ENCODE measurements around the gene E2F1.

DNA sequence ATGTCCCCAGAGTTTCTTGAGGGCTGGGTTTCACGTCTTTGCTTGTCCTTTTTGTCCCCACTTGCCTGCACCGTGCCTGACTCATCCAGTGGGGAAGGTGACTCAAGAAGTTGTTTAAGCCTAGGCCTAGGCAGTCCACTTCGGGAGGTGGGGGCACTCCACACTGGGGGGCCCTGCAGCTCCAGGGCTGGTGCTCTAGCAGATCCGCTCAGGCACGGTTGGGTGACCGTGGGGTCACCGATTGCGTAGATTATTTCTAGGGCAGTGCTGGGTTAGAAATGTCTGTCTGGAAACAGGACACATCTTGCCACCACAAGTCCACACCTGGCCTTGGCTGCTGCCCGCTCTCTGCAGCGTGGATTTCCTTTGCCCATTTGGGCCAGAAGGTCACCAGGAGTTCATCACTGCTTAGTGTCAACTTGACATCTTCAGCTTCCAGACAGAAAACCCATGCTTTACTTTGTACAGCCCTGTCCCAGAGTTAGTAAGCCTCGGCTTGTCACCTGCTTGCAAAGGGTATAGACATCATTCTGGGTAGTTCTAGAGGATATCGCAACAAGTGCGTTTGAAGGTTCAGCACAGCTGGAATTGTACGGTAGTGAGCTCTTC is 37.7 kb downstream of the E2F1 start:
- TF ChIP-seq, protein P1, sequence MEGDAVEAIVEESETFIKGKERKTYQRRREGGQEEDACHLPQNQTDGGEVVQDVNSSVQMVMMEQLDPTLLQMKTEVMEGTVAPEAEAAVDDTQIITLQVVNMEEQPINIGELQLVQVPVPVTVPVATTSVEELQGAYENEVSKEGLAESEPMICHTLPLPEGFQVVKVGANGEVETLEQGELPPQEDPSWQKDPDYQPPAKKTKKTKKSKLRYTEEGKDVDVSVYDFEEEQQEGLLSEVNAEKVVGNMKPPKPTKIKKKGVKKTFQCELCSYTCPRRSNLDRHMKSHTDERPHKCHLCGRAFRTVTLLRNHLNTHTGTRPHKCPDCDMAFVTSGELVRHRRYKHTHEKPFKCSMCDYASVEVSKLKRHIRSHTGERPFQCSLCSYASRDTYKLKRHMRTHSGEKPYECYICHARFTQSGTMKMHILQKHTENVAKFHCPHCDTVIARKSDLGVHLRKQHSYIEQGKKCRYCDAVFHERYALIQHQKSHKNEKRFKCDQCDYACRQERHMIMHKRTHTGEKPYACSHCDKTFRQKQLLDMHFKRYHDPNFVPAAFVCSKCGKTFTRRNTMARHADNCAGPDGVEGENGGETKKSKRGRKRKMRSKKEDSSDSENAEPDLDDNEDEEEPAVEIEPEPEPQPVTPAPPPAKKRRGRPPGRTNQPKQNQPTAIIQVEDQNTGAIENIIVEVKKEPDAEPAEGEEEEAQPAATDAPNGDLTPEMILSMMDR (IDR thresholded peaks at IDR 0.05 in 8 of 11, conservative IDR thresholded peaks at IDR 0.05 in 3 of 11): no peak
- TF ChIP-seq POLR2A (IDR thresholded peaks at IDR 0.05) (no peak), POLR2AphosphoS5 (IDR thresholded peaks at IDR 0.05) (peak in 1 of 3 donors; percentile 24)

Measured in spleen (tissue), 7 donors.